ENCODE data around the gene CPNE7. TPM values are rescaled to one million over a fixed set of nuclear protein-coding genes. Genes with fewer than 3 reads are reported as not detected.

The CPNE7 gene
- total and polyA plus RNA-seq, 2 of the 8 experiments (the other 6 are each of a cell fraction or from before 2014, with no cell fraction given) = 10.0 to 23.7 TPM

DNA sequence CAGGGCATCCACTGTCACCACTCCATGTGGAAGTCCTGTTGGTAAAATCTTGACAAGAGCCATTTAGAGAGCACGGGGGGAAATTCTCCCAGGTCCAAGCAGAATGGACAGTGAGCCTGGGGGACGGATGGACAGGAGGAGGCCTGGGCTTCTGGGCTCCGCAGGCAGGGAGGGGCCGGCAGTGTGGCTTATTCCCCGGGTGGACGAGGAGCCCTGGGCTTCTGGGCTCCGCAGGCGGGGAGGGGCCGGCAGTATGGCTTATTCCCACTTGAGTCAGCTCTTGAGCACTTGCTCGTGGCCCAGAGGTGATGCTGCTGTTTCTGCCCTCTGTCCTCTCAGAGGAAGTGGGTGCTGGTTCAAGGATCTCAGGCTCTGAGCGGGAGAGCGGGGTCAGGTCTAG lies 37.3 kb upstream of the CPNE7 start:
- no peak overlapping the region for H2BK15ac ChIP-seq (ENCODE audit: low read length)
- ChIA-PET CTCF (ENCODE audit: partially characterized antibody) (interaction anchor here (0.9 to 1.0 kb wide), 2 partner anchors 9 to 14 kb away, joined by 3 read pairs; no protein-coding TSS in a partner anchor), POLR2A (ENCODE audit: partially characterized antibody) (interaction anchor here (1.0 to 7.2 kb wide), 7 partner anchors 10 to 50 kb away, joined by 3 to 47 read pairs (median 4); no protein-coding TSS in a partner anchor)
- H3K23ac ChIP-seq (ENCODE audit: insufficient read length) = no peak overlapping the region
- no peak overlapping the region for H3K27ac ChIP-seq (ENCODE audit: low read depth, low read length)
- FAIRE-seq = no peak
- H3K4me1 ChIP-seq (replicated peaks in 1 of 4; ENCODE audit: control insufficient read depth in 3 of 4, insufficient read depth in 4 of 4, low read length in 3 of 4) = no peaks in the 10 kb centered on the region
- no peak overlapping the region for H2BK12ac ChIP-seq (ENCODE audit: low read depth, low read length)
- no peak overlapping the region for H3K4ac ChIP-seq (replicated peaks; ENCODE audit: insufficient read length, low read depth, low read length)
- H3K79me2 ChIP-seq (ENCODE audit: control insufficient read depth in 1 of 2, insufficient read depth in 2 of 2, low read length in 2 of 2) = peaks cover 0 to 3% of the 10 kb centered on the region in 2 experiments; a peak in 1 of 4 replicates
- H3K4me3 ChIP-seq (ENCODE audit: extremely low read depth in 1 of 4, insufficient read depth in 2 of 4, low read depth in 3 of 4, low read length in 4 of 4) = no peak overlapping the region
- H3K23me2 ChIP-seq (ENCODE audit: low read depth, low read length) = no peaks in the 10 kb centered on the region
- no peak for DNase-seq (ENCODE audit: low read depth in 1 of 2, low spot score in 2 of 2)
- no peak overlapping the region for H3K4me2 ChIP-seq (ENCODE audit: insufficient read depth in 1 of 2, low read depth in 2 of 2, low read length in 2 of 2)
- WGBS, 2 experiments (ENCODE audit: extremely low coverage in 1 of 2, insufficient coverage in 1 of 2, insufficient read length in 1 of 2, insufficient replicate concordance in 2 of 2, low coverage in 1 of 2, low lambda C conversion rate in 2 of 2, missing lambda C conversion rate in 1 of 2) = 95% methylated on average over 10 of the region's 12 CpGs; no CpG with 5 or more reads in 1 of the 2 experiments
- no peak overlapping the region for H4K8ac ChIP-seq (ENCODE audit: extremely low read depth, insufficient read depth, low read length)
- no peak overlapping the region for H3K14ac ChIP-seq (ENCODE audit: insufficient read length)
- peaks cover 9% of the 10 kb centered on the region for H3K79me1 ChIP-seq (ENCODE audit: low read depth, low read length)
- H3K36me3 ChIP-seq (ENCODE audit: control insufficient read depth in 2 of 4, insufficient read depth in 4 of 4, low read length in 3 of 4) = peaks cover 13 to 47% (median 35%) of the 10 kb centered on the region in 4 experiments; a peak in 7 of 8 replicates
- H4K91ac ChIP-seq (replicated peaks; ENCODE audit: insufficient read length, low read length) = no peak overlapping the region
- no peak overlapping the region for H3K9ac ChIP-seq (replicated peaks in 1 of 4; ENCODE audit: extremely low read depth in 1 of 4, low read depth in 3 of 4, low read length in 3 of 4)
- TF ChIP-seq GABPA (IDR thresholded peaks at IDR 0.05; ENCODE audit: borderline replicate concordance, insufficient read depth, low read length) (no peak), SP4 (IDR thresholded peaks at IDR 0.05; ENCODE audit: low read length) (no peak), YY1 (IDR thresholded peaks at IDR 0.05; ENCODE audit: low read depth, low read length) (no peak), BRCA1 (IDR thresholded peaks at IDR 0.05; ENCODE audit: low read depth, low read length) (no peak), CHD2 (IDR thresholded peaks at IDR 0.05; ENCODE audit: low read length) (no peak), KDM5A (IDR thresholded peaks at IDR 0.05; ENCODE audit: low read length) (no peak), HDAC6 (IDR thresholded peaks at IDR 0.05; ENCODE audit: low read depth, low read length) (no peak), RNF2 (IDR thresholded peaks at IDR 0.05; ENCODE audit: borderline replicate concordance, low read depth, low read length, missing control alignments, poor library complexity, severe bottlenecking) (no peak), BACH1 (IDR thresholded peaks at IDR 0.05; ENCODE audit: low read length) (no peak), CTBP2 (IDR thresholded peaks at IDR 0.05; ENCODE audit: borderline replicate concordance, insufficient read depth, insufficient read length, low read length) (no peak), POLR2A (IDR thresholded peaks at IDR 0.05; ENCODE audit: control extremely low read depth in 1 of 2, low read depth in 2 of 2, low read length in 2 of 2) (no peak)
- TF ChIP-seq, protein P1, sequence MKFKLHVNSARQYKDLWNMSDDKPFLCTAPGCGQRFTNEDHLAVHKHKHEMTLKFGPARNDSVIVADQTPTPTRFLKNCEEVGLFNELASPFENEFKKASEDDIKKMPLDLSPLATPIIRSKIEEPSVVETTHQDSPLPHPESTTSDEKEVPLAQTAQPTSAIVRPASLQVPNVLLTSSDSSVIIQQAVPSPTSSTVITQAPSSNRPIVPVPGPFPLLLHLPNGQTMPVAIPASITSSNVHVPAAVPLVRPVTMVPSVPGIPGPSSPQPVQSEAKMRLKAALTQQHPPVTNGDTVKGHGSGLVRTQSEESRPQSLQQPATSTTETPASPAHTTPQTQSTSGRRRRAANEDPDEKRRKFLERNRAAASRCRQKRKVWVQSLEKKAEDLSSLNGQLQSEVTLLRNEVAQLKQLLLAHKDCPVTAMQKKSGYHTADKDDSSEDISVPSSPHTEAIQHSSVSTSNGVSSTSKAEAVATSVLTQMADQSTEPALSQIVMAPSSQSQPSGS (IDR thresholded peaks at IDR 0.05; ENCODE audit: low read length) = no peak
- H4K5ac ChIP-seq (ENCODE audit: insufficient read length, low read depth, low read length) = no peak overlapping the region
- peaks cover 6 to 17% of the 10 kb centered on the region in 2 experiments for H4K20me1 ChIP-seq (replicated peaks in 1 of 2; ENCODE audit: control insufficient read depth in 1 of 2, insufficient read depth in 2 of 2, low read length in 2 of 2)
- no peak overlapping the region for H2BK120ac ChIP-seq (replicated peaks; ENCODE audit: low read depth, low read length)
- no peaks in the 10 kb centered on the region for H3K27me3 ChIP-seq (replicated peaks in 1 of 4; ENCODE audit: control insufficient read depth in 3 of 4, extremely low read depth in 1 of 4, insufficient read depth in 3 of 4, low read length in 3 of 4)
- H2BK20ac ChIP-seq (ENCODE audit: low read length) = no peak overlapping the region
- no peak overlapping the region for H2BK5ac ChIP-seq (ENCODE audit: low read depth, low read length)
- H3K18ac ChIP-seq (ENCODE audit: extremely low read depth, low read length) = no peak overlapping the region
- no peak overlapping the region for H2AK5ac ChIP-seq (ENCODE audit: low read depth, low read length)
- H3K9me3 ChIP-seq (ENCODE audit: insufficient read depth in 2 of 2, low read depth in 1 of 2, low read length in 1 of 2) = no peaks in the 10 kb centered on the region
- H2AFZ ChIP-seq (ENCODE audit: low read length) = no peak overlapping the region
- no peak overlapping the region for H3K56ac ChIP-seq (replicated peaks; ENCODE audit: insufficient read length, low read depth, low read length)

Measured in H1 (cell line).